ENCODE data around the gene VSTM1. TPM values are rescaled to one million over a fixed set of nuclear protein-coding genes. Genes with fewer than 3 reads are reported as not detected.
A peak's percentile ranks its signal among the peaks of the same experiment; 100 is the strongest.

The VSTM1 gene
- total RNA-seq, 1 donor, result 2.2 TPM

- DNase-seq (ENCODE audit: low read depth in 2 of 3, low spot score in 2 of 3), result no peak
Measured at GRCh38 chr19:54013866-54014265, 49.8 kb downstream of the VSTM1 start.

DNA sequence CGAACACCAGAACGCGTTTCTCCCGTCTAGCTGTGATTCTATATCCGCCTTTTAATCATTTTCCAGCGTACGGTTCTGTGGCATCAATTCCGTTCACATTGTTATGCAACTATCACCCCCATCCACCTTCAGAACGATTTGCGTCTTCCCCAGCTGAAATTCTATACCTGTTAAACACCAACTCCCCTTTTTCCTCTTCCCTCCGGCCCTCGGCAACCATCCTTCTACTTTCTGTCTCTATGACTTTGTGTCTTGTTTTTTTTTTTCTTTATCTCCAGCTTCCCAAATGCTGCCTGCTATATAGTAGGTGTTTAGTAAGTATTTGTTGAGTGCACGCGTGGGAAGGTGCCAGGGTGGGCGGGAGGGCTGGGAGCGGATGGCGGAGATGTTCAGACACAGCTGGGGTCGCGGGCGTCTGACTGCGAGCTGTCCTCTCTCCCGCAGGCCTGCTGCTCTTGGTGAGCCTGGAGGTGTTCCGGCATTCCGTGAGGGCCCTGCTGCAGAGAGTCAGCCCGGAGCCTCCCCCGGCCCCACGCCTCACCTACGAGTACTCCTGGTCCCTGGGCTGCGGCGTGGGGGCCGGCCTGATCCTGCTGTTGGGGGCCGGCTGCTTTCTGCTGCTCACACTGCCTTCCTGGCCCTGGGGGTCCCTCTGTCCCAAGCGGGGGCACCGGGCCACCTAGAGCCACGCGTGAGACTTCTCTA, 52.0 kb downstream of the VSTM1 start:
- DNase-seq (ENCODE audit: low read depth in 2 of 3, low spot score in 2 of 3), result no peak

- DNase-seq (ENCODE audit: low read depth in 2 of 3, low spot score in 2 of 3), result no peak
Measured at GRCh38 chr19:54010474-54010873, 53.2 kb downstream of the VSTM1 start.

- DNase-seq (ENCODE audit: low read depth in 2 of 3, low spot score in 2 of 3), result no peak
Measured at GRCh38 chr19:54009440-54009839, 54.3 kb downstream of the VSTM1 start.

- no peak for DNase-seq (ENCODE audit: low read depth in 2 of 3, low spot score in 2 of 3)
Measured at GRCh38 chr19:54002495-54003315, 61.0 kb downstream of the VSTM1 start.

DNA sequence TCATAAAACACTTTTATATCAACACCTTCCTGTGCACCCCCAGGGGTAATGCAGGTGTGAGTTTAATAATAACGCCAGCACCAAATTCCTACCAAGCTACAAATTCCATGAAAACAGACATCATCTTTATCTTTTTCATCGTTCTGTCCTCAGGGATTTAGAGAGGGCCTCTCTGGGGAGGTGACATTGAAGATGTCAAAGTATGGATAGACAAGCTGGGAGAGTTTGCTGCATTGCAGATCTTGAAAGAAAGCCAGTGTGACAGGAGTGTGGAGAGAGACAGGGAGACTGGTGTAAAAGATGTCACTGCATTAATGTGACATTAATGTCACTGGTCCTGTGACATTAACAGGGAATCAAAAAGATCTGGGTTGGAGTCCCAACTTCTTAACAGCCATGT, 62.2 kb downstream of the VSTM1 start:
- DNase-seq (ENCODE audit: low read depth in 2 of 3, low spot score in 2 of 3), result no peak

GRCh38 chr19:53999694-54000093, 64.0 kb downstream of the VSTM1 start:
- DNase-seq (ENCODE audit: low read depth in 2 of 3, low spot score in 2 of 3), result no peak

GRCh38 chr19:53998223-53998622, 65.5 kb downstream of the VSTM1 start:
- no peak for DNase-seq (ENCODE audit: low read depth in 2 of 3, low spot score in 2 of 3)

- no peak for DNase-seq (ENCODE audit: low read depth in 2 of 3, low spot score in 2 of 3)
Measured at GRCh38 chr19:53994811-53995210, 68.9 kb downstream of the VSTM1 start.

- no peak for DNase-seq (ENCODE audit: low read depth in 2 of 3, low spot score in 2 of 3)
Measured at GRCh38 chr19:53993448-53993847, 70.2 kb downstream of the VSTM1 start.

GRCh38 chr19:53992815-53993214, 70.9 kb downstream of the VSTM1 start:
- no peak for DNase-seq (ENCODE audit: low read depth in 2 of 3, low spot score in 2 of 3)

DNA sequence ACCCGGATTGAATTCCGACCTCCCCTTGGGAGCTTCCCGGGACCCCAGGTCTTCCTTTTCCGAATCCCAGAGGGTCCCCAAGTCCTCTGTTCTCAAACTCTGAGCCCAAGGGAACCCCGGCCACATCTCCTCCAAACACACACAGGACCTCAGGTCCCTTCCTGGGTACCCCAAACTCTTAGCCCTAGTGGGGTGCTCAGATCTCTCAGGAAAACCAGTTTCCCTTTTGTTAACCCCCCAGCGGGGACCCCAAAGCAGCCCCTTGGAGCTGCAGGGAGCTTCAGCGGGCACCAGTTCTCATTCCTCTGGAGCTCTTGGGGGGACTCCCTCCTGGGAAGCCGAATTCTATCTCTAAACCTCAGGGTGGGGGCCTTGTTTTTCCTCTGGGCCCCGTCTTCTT, 71.5 kb downstream of the VSTM1 start:
- no peak for DNase-seq (ENCODE audit: low read depth in 2 of 3, low spot score in 2 of 3)

GRCh38 chr19:53991224-53992113, 72.2 kb downstream of the VSTM1 start, which contains the start of gene CACNG6:
TSS of gene CACNG6 (plus strand) at chr19:53991637. CDS start at chr19:53992878, 1,241 bp downstream.
- peak in 1 of 3 donors; percentile 15 for DNase-seq (ENCODE audit: low read depth in 2 of 3, low spot score in 2 of 3)

Small RNA genes lying within 50 kb of the gene (small RNA-seq; reads per million reads assigned to genes)
- not detected for gene AC012314.20

Other genes starting within 250 kb of the VSTM1 start
- gene NLRP12, start 239.6 kb downstream of the VSTM1 start, total RNA-seq, result 2.7 TPM
- gene MYADM, start 196.0 kb downstream of the VSTM1 start, total RNA-seq, result 146 TPM
- under 0.01 TPM for gene PRKCG, start 181.7 kb downstream of the VSTM1 start, total RNA-seq
- gene CACNG7, start 154.6 kb downstream of the VSTM1 start, total RNA-seq, result not detected
- gene CACNG8, start 101.0 kb downstream of the VSTM1 start, total RNA-seq, result under 0.01 TPM
- 0.27 TPM for gene CACNG6, start 72.3 kb downstream of the VSTM1 start, total RNA-seq
- not detected for gene TARM1, start 17.5 kb upstream of the VSTM1 start, total RNA-seq
- 0.54 TPM for gene OSCAR, start 36.9 kb upstream of the VSTM1 start, total RNA-seq
- gene NDUFA3, start 39.0 kb upstream of the VSTM1 start, total RNA-seq, result 18.9 TPM
- gene TFPT, start 51.8 kb upstream of the VSTM1 start, total RNA-seq, result 14.3 TPM
- 77.0 TPM for gene PRPF31, start 51.9 kb upstream of the VSTM1 start, total RNA-seq
- 20.2 TPM for gene CNOT3, start 73.9 kb upstream of the VSTM1 start, total RNA-seq
- gene LENG1, start 95.8 kb upstream of the VSTM1 start, total RNA-seq, result 4.8 TPM
- under 0.01 TPM for gene TMC4, start 109.3 kb upstream of the VSTM1 start, total RNA-seq
- gene MBOAT7, start 125.7 kb upstream of the VSTM1 start, total RNA-seq, result 270 TPM
- 80.0 TPM for gene TSEN34, start 127.4 kb upstream of the VSTM1 start, total RNA-seq
- 4,994 TPM for gene RPS9, start 137.0 kb upstream of the VSTM1 start, total RNA-seq
- 1.1 TPM for gene LILRB3, start 159.1 kb upstream of the VSTM1 start, total RNA-seq
- 0.27 TPM for gene LILRA6, start 178.9 kb upstream of the VSTM1 start, total RNA-seq
- gene LILRB5, start 193.4 kb upstream of the VSTM1 start, total RNA-seq, result under 0.01 TPM
- 3.8 TPM for gene LILRB2, start 217.2 kb upstream of the VSTM1 start, total RNA-seq
- 3.8 TPM for gene LILRA5, start 249.3 kb upstream of the VSTM1 start, total RNA-seq

All from hematopoietic multipotent progenitor cell (in vitro differentiated cells).